ENCODE data around the gene C1QTNF7.

The C1QTNF7 gene

GRCh38 chr4:15427701-15428100 is at the start of gene C1QTNF7:
Gene C1QTNF7 (plus strand): TSS chr4:15428033. CDS start chr4:15435744, 7,711 bp downstream.
- Histone ChIP-seq H3K36me3 (ENCODE audit: insufficient read depth, low read length) (no peaks in the 10 kb centered on the region), H4K20me1 (ENCODE audit: insufficient read depth, low read length, poor library complexity, severe bottlenecking) (no peaks in the 10 kb centered on the region), H3K27me3 (ENCODE audit: insufficient read depth, low read length, poor library complexity, severe bottlenecking) (no peaks in the 10 kb centered on the region), H3F3A (ENCODE audit: low read depth) (no peaks in the 10 kb centered on the region), H3K4me2 (ENCODE audit: low read depth, low read length, poor library complexity, severe bottlenecking) (no peak within 1 kb of the TSS), H3K9me3 (ENCODE audit: insufficient read depth, low read depth, low read length) (no peaks in the 10 kb centered on the region), H3K9me2 (replicated peaks; ENCODE audit: low read depth, low read length) (no peaks in the 10 kb centered on the region), H3K79me2 (ENCODE audit: insufficient read depth, low read length) (no peaks in the 10 kb centered on the region), H2AFZ (ENCODE audit: low read length) (no peak within 1 kb of the TSS), H3K9ac (ENCODE audit: low read depth, low read length, poor library complexity, severe bottlenecking) (no peak within 1 kb of the TSS), H3K4me1 (ENCODE audit: insufficient read depth, low read length, poor library complexity, severe bottlenecking) (peaks cover 7% of the 10 kb centered on the region), H3K4me3 (ENCODE audit: low read length, poor library complexity, severe bottlenecking) (no peak within 1 kb of the TSS)
- TF ChIP-seq, protein P1, sequence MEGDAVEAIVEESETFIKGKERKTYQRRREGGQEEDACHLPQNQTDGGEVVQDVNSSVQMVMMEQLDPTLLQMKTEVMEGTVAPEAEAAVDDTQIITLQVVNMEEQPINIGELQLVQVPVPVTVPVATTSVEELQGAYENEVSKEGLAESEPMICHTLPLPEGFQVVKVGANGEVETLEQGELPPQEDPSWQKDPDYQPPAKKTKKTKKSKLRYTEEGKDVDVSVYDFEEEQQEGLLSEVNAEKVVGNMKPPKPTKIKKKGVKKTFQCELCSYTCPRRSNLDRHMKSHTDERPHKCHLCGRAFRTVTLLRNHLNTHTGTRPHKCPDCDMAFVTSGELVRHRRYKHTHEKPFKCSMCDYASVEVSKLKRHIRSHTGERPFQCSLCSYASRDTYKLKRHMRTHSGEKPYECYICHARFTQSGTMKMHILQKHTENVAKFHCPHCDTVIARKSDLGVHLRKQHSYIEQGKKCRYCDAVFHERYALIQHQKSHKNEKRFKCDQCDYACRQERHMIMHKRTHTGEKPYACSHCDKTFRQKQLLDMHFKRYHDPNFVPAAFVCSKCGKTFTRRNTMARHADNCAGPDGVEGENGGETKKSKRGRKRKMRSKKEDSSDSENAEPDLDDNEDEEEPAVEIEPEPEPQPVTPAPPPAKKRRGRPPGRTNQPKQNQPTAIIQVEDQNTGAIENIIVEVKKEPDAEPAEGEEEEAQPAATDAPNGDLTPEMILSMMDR (conservative IDR thresholded peaks at IDR 0.05; ENCODE audit: low read length) = no peak

GRCh38 chr4:15378062-15378461 is 49.8 kb upstream of the C1QTNF7 start:
- no peaks in the 10 kb centered on the region; the same call in 1 of the 2 replicates for H3F3A ChIP-seq (ENCODE audit: low read depth)
- H3K27me3 ChIP-seq (ENCODE audit: insufficient read depth, low read length, poor library complexity, severe bottlenecking) = no peaks in the 10 kb centered on the region
- TF ChIP-seq, protein P1 (conservative IDR thresholded peaks at IDR 0.05; ENCODE audit: low read length) = no peak
- TF ChIP-seq EZH2phosphoT487 (IDR thresholded peaks at IDR 0.05; ENCODE audit: borderline replicate concordance) = no peak
- no peaks in the 10 kb centered on the region for H3K36me3 ChIP-seq (ENCODE audit: insufficient read depth, low read length)
- peak overlapping the region; percentile 39 for H3K4me2 ChIP-seq (ENCODE audit: low read depth, low read length, poor library complexity, severe bottlenecking)
- H3K9ac ChIP-seq (ENCODE audit: low read depth, low read length, poor library complexity, severe bottlenecking) = peak overlapping the region; percentile 1
- 0 out of 2 replicates have a peak overlapping the region, but pooled peaks have one; percentile 5 for H2AFZ ChIP-seq (ENCODE audit: low read length)
- H3K79me2 ChIP-seq (ENCODE audit: insufficient read depth, low read length) = no peaks in the 10 kb centered on the region
- H3K4me3 ChIP-seq (ENCODE audit: low read length, poor library complexity, severe bottlenecking) = no peak overlapping the region
- no peaks in the 10 kb centered on the region for H3K9me2 ChIP-seq (replicated peaks; ENCODE audit: low read depth, low read length)
- H3K9me3 ChIP-seq (ENCODE audit: insufficient read depth, low read depth, low read length) = no peaks in the 10 kb centered on the region
- no peaks in the 10 kb centered on the region for H4K20me1 ChIP-seq (ENCODE audit: insufficient read depth, low read length, poor library complexity, severe bottlenecking)
- peaks cover 62% of the 10 kb centered on the region for H3K4me1 ChIP-seq (ENCODE audit: insufficient read depth, low read length, poor library complexity, severe bottlenecking)

- Histone ChIP-seq H3K27me3 (ENCODE audit: insufficient read depth, low read length, poor library complexity, severe bottlenecking) (no peaks in the 10 kb centered on the region), H3K79me2 (ENCODE audit: insufficient read depth, low read length) (no peaks in the 10 kb centered on the region), H3K9me2 (replicated peaks; ENCODE audit: low read depth, low read length) (no peaks in the 10 kb centered on the region), H3K4me3 (ENCODE audit: low read length, poor library complexity, severe bottlenecking) (no peak overlapping the region), H3K9ac (ENCODE audit: low read depth, low read length, poor library complexity, severe bottlenecking) (peak overlapping the region; percentile 5), H2AFZ (ENCODE audit: low read length) (no peak overlapping the region), H3F3A (ENCODE audit: low read depth) (no peaks in the 10 kb centered on the region; the same call in 1 of the 2 replicates), H3K9me3 (ENCODE audit: insufficient read depth, low read depth, low read length) (no peaks in the 10 kb centered on the region), H3K36me3 (ENCODE audit: insufficient read depth, low read length) (no peaks in the 10 kb centered on the region), H3K4me2 (ENCODE audit: low read depth, low read length, poor library complexity, severe bottlenecking) (peak overlapping the region; percentile 39), H3K4me1 (ENCODE audit: insufficient read depth, low read length, poor library complexity, severe bottlenecking) (peaks cover 57% of the 10 kb centered on the region), H4K20me1 (ENCODE audit: insufficient read depth, low read length, poor library complexity, severe bottlenecking) (no peaks in the 10 kb centered on the region)
- TF ChIP-seq, protein P1 (conservative IDR thresholded peaks at IDR 0.05; ENCODE audit: low read length) = no peak
- no peak for TF ChIP-seq EZH2phosphoT487 (IDR thresholded peaks at IDR 0.05; ENCODE audit: borderline replicate concordance)
Measured at GRCh38 chr4:15378493-15378892, 49.3 kb upstream of the C1QTNF7 start.

Data from Loucy (cell line).